Prostate gland (tissue), 2 donors: ENCODE data around the gene KRTAP1-3. TPM values are rescaled to one million over a fixed set of nuclear protein-coding genes. Genes with fewer than 3 reads are reported as not detected.

Source experiments
- DNase-seq: peaks from one replicate; pipeline ENCODE4 v3.0.0-alpha.2; 2019; ENCODE audit warnings: low spot score
- H3K27ac ChIP-seq, 2 donors: fragments of 200-600 bp; sonication (generic); 2 replicates each; pipeline ENCODE4 v1.5.1; 2017 to 2019
- H3K27me3 ChIP-seq: fragments of 200-600 bp; sonication (generic); replicated peaks from 2 replicates; pipeline ENCODE4 v1.5.1; 2019; ENCODE audit not compliant: insufficient read depth
- H3K36me3 ChIP-seq, 2 donors: fragments of 200-600 bp; sonication (generic); 1 replicate in 1 of 2; 2 replicates in 1 of 2; pipeline versions ENCODE4 v1.5.1 to v1.8.1; 2017 to 2019
- H3K4me1 ChIP-seq: fragments of 200-600 bp; sonication (generic); replicated peaks from 2 replicates; pipeline ENCODE4 v1.5.1; 2019
- H3K4me3 ChIP-seq, 2 donors: fragments of 200-600 bp; sonication (generic); 2 replicates each; pipeline ENCODE4 v1.5.1; 2017 to 2019
- H3K9me3 ChIP-seq: fragments of 200-600 bp; sonication (generic); 2 replicates; pipeline ENCODE4 v1.5.1; 2017
- CTCF ChIP-seq, 4 experiments: fragments of 200-600 bp in 2 of 4; fragments of 450-650 bp in 2 of 4; sonication (generic) in 2 of 4; IDR thresholded peaks; 1 replicate in 3 of 4; 2 replicates in 1 of 4; pipeline ENCODE4 v1.5.1; 2016 to 2019; ENCODE audit warnings: antibody characterized with exemption in 4 of 4, mild to moderate bottlenecking in 2 of 4, moderate library complexity in 2 of 4
- POLR2A ChIP-seq: fragments of 450-650 bp; IDR thresholded peaks from one replicate; pipeline ENCODE4 v1.6.1; 2016; ENCODE audit warnings: antibody characterized with exemption, mild to moderate bottlenecking
- POLR2AphosphoS5 ChIP-seq: sonication (generic); formaldehyde crosslinking; IDR thresholded peaks from one replicate; pipeline ENCODE4 v1.6.1; 2017; ENCODE audit warnings: antibody characterized with exemption
- WGBS: methylation state at CpG from one replicate; pipeline ENCODE4 v1.1.5; 2018; 5-methylcytosine and 5-hydroxymethylcytosine counted together
- intact Hi-C: fragments of 100-400 bp; cut with DNase I; formaldehyde crosslinking; loops from one replicate; pipeline ENCODE4 v1.14.2; 2022
- small RNA-seq, 2 donors: library from RNA; depleted of rRNA; stranded (forward); fragments of <200 nt; gene quantifications; one replicate each; pipeline ENCODE3, GENCODE V24; 2016
- total RNA-seq, 2 donors: library from RNA; depleted of rRNA; stranded (reverse); fragments of >200 nt; gene quantifications; one replicate each; pipeline ENCODE4 v1.1.0, GENCODE V29; 2016

Gene KRTAP1-3
- total RNA-seq, 2 donors from 2014 or later = not detected

GRCh38 chr17:40993084-40993483 is 41.6 kb downstream of the KRTAP1-3 start:
- Histone ChIP-seq H3K4me1 (no peaks in the 10 kb centered on the region), H3K27me3 (no peaks in the 10 kb centered on the region), H3K9me3 (no peaks in the 10 kb centered on the region), H3K4me3 (no peak overlapping the region), H3K27ac (no peak overlapping the region), H3K36me3 (no peaks in the 10 kb centered on the region)
- TF ChIP-seq POLR2AphosphoS5 (no peak), CTCF (IDR thresholded peaks at IDR 0.05) (no peak), POLR2A (no peak)
- WGBS = 94% methylated on average over 2 of the region's 2 CpGs
- intact Hi-C loops = no loop called here
- no peak for DNase-seq

- H3K27me3 ChIP-seq = no peaks in the 10 kb centered on the region
- H3K36me3 ChIP-seq = no peaks in the 10 kb centered on the region
- H3K4me3 ChIP-seq = no peak overlapping the region
- intact Hi-C loops = no loop called here
- no peaks in the 10 kb centered on the region for H3K4me1 ChIP-seq
- DNase-seq = no peak
- H3K27ac ChIP-seq = no peak overlapping the region
- no peak for TF ChIP-seq POLR2A
- TF ChIP-seq POLR2AphosphoS5 = no peak
- no peak for TF ChIP-seq CTCF (IDR thresholded peaks at IDR 0.05)
- H3K9me3 ChIP-seq = no peaks in the 10 kb centered on the region
- WGBS = 78% methylated on average over 3 of the region's 3 CpGs
These were observed 42.0 kb downstream of the KRTAP1-3 start for GRCh38 chr17:40992666-40993065.

GRCh38 chr17:40986920-40987319 is 47.8 kb downstream of the KRTAP1-3 start:
- Histone ChIP-seq H3K9me3 (no peaks in the 10 kb centered on the region), H3K27ac (no peak overlapping the region), H3K4me1 (no peaks in the 10 kb centered on the region), H3K36me3 (no peaks in the 10 kb centered on the region), H3K27me3 (no peaks in the 10 kb centered on the region), H3K4me3 (no peak overlapping the region)
- no peak for DNase-seq
- TF ChIP-seq CTCF (IDR thresholded peaks at IDR 0.05) (no peak), POLR2AphosphoS5 (no peak), POLR2A (no peak)
- WGBS = 58% methylated on average over 8 of the region's 8 CpGs
- intact Hi-C loops = no loop called here

GRCh38 chr17:40984226-40984625 is 50.4 kb downstream of the KRTAP1-3 start, which contains the start of gene KRT40:
KRT40 (minus strand) TSS chr17:40984326; CDS start chr17:40984273, 53 bp downstream.
- Histone ChIP-seq H3K27me3 (no peaks in the 10 kb centered on the region), H3K36me3 (no peaks in the 10 kb centered on the region), H3K27ac (no peak within 1 kb of the TSS), H3K4me3 (no peak within 1 kb of the TSS), H3K4me1 (no peaks in the 10 kb centered on the region), H3K9me3 (no peaks in the 10 kb centered on the region)
- no peak for DNase-seq
- TF ChIP-seq CTCF (IDR thresholded peaks at IDR 0.05) (no peak), POLR2AphosphoS5 (no peak), POLR2A (no peak)
- 65% methylated on average over 3 of the region's 3 CpGs for WGBS
- intact Hi-C loops = no loop called here

Small RNAs within 50 kb of the gene (small RNA-seq; reads per million reads assigned to genes)
- gene KRTAP3-4P = 0 reads per million in 2 donors

Other genes with a start within 250 kb of the KRTAP1-3 start
- gene KRT28, start 234.9 kb downstream of the KRTAP1-3 start, total RNA-seq = not detected
- gene KRT10, start 212.3 kb downstream of the KRTAP1-3 start, total RNA-seq = 10 to 100 TPM in 1 of 2 donors, 1 to 10 TPM in 1; 5.8 to 23.6 TPM
- gene KRT12, start 167.7 kb downstream of the KRTAP1-3 start, total RNA-seq = not detected
- not detected for gene KRT20, start 149.6 kb downstream of the KRTAP1-3 start, total RNA-seq
- gene KRT23, start 97.2 kb downstream of the KRTAP1-3 start, total RNA-seq = 10 to 100 TPM; 19.6 to 38.9 TPM
- gene KRT39, start 67.9 kb downstream of the KRTAP1-3 start, total RNA-seq = not detected
- under 1 TPM in 1 of 2 donors, not detected in 1; 0.74 TPM for gene KRT40, start 50.5 kb downstream of the KRTAP1-3 start, total RNA-seq
- gene KRTAP3-3, start 40.7 kb downstream of the KRTAP1-3 start, total RNA-seq = not detected
- not detected for gene KRTAP3-2, start 35.0 kb downstream of the KRTAP1-3 start, total RNA-seq
- gene KRTAP3-1, start 25.7 kb downstream of the KRTAP1-3 start, total RNA-seq = not detected
- gene KRTAP1-5, start 7.7 kb downstream of the KRTAP1-3 start, total RNA-seq = under 1 TPM in 1 of 2 donors, not detected in 1; 0.51 TPM
- not detected for gene KRTAP1-4, start 4.7 kb downstream of the KRTAP1-3 start, total RNA-seq
- gene KRTAP1-1, start 6.6 kb upstream of the KRTAP1-3 start, total RNA-seq = 1 to 10 TPM in 1 of 2 donors, not detected in 1; 1.4 TPM
- gene KRTAP2-1, start 12.4 kb upstream of the KRTAP1-3 start, total RNA-seq = not detected
- not detected for gene KRTAP2-2, start 20.4 kb upstream of the KRTAP1-3 start, total RNA-seq
- not detected for gene KRTAP2-3, start 25.2 kb upstream of the KRTAP1-3 start, total RNA-seq
- gene KRTAP2-4, start 31.0 kb upstream of the KRTAP1-3 start, total RNA-seq = not detected
- gene KRTAP4-7, start 49.3 kb upstream of the KRTAP1-3 start, total RNA-seq = not detected
- not detected for gene KRTAP4-8, start 63.3 kb upstream of the KRTAP1-3 start, total RNA-seq
- not detected for gene KRTAP4-16, start 67.3 kb upstream of the KRTAP1-3 start, total RNA-seq
- gene KRTAP4-9, start 70.5 kb upstream of the KRTAP1-3 start, total RNA-seq = not detected
- not detected for gene KRTAP4-11, start 83.5 kb upstream of the KRTAP1-3 start, total RNA-seq
- gene KRTAP4-12, start 89.3 kb upstream of the KRTAP1-3 start, total RNA-seq = not detected
- gene KRTAP4-6, start 105.7 kb upstream of the KRTAP1-3 start, total RNA-seq = not detected
- not detected for gene KRTAP4-5, start 115.0 kb upstream of the KRTAP1-3 start, total RNA-seq
- gene KRTAP4-4, start 125.9 kb upstream of the KRTAP1-3 start, total RNA-seq = not detected
- not detected for gene KRTAP4-3, start 133.3 kb upstream of the KRTAP1-3 start, total RNA-seq
- not detected for gene KRTAP4-2, start 143.3 kb upstream of the KRTAP1-3 start, total RNA-seq
- gene KRTAP4-1, start 150.0 kb upstream of the KRTAP1-3 start, total RNA-seq = not detected
- gene KRTAP9-1, start 155.0 kb upstream of the KRTAP1-3 start, total RNA-seq = not detected
- gene KRTAP9-2, start 191.8 kb upstream of the KRTAP1-3 start, total RNA-seq = not detected
- not detected for gene KRTAP9-3, start 197.6 kb upstream of the KRTAP1-3 start, total RNA-seq
- not detected for gene KRTAP9-8, start 203.1 kb upstream of the KRTAP1-3 start, total RNA-seq
- gene KRTAP9-4, start 214.8 kb upstream of the KRTAP1-3 start, total RNA-seq = not detected
- not detected for gene KRTAP9-9, start 220.5 kb upstream of the KRTAP1-3 start, total RNA-seq
- not detected for gene KRTAP9-6, start 230.5 kb upstream of the KRTAP1-3 start, total RNA-seq
- not detected for gene KRTAP9-7, start 240.8 kb upstream of the KRTAP1-3 start, total RNA-seq